ENCODE measurements around the gene PPCDC. TPM values are rescaled to one million over a fixed set of nuclear protein-coding genes. Genes with fewer than 3 reads are reported as not detected.
A peak's percentile ranks its signal among the peaks of the same experiment; 100 is the strongest.

PPCDC gene
- total and polyA plus RNA-seq, 8 donors = 7.9 to 21.3 (median 10.1) TPM

GRCh38 chr15:75067123-75067830 is 43.9 kb downstream of the PPCDC start:
- FAIRE-seq (no peak), ATAC-seq (peak in 1 of 4 donors; percentile 8), DNase-seq (peak in 1 of 6 donors; percentile 34)
- TF ChIP-seq CTCF (IDR thresholded peaks at IDR 0.05) = no peak
- Histone ChIP-seq H3K9me3 (no peaks in the 10 kb centered on the region), H3K36me3 (no peaks in the 10 kb centered on the region), H3K27me3 (no peaks in the 10 kb centered on the region), H3K4me3 (no peak overlapping the region), H3K4me1 (peaks cover 0 to 11% (median 0%) of the 10 kb centered on the region in 3 donors), H3K27ac (peak overlapping the region in 1 of 4 donors; percentile 39)
- 83 to 84% methylated on average over 3 of the region's 3 CpGs for WGBS, 2 donors
- intact Hi-C loops (cut with DNase I) = no loop called here

- no peaks in the 10 kb centered on the region for H3K36me3 ChIP-seq
- DNase-seq (no peak), ATAC-seq (no peak), FAIRE-seq (no peak)
- no peaks in the 10 kb centered on the region for H3K9me3 ChIP-seq
- intact Hi-C loops (cut with DNase I) = no loop called here
- no peak overlapping the region for H3K27ac ChIP-seq
- peaks cover 0 to 11% (median 0%) of the 10 kb centered on the region in 3 donors for H3K4me1 ChIP-seq
- no peak overlapping the region for H3K4me3 ChIP-seq
- H3K27me3 ChIP-seq = no peaks in the 10 kb centered on the region
- TF ChIP-seq CTCF (IDR thresholded peaks at IDR 0.05) = no peak
Measured at GRCh38 chr15:75068748-75069147, 45.4 kb downstream of the PPCDC start.

- H3K9me3 ChIP-seq = no peaks in the 10 kb centered on the region
- TF ChIP-seq CTCF (IDR thresholded peaks at IDR 0.05) = no peak
- no peaks in the 10 kb centered on the region for H3K27me3 ChIP-seq
- FAIRE-seq = no peak
- peak in 1 of 6 donors; percentile 19 for DNase-seq
- H3K4me3 ChIP-seq = no peak overlapping the region
- peaks cover 0 to 11% (median 0%) of the 10 kb centered on the region in 3 donors for H3K4me1 ChIP-seq
- intact Hi-C loops (cut with DNase I) = no loop called here
- H3K27ac ChIP-seq = no peak overlapping the region
- ATAC-seq = peak in 2 of 4 donors; percentile 52 to 65
- no peaks in the 10 kb centered on the region for H3K36me3 ChIP-seq
- 82 to 90% methylated on average over 8 of the region's 8 CpGs for WGBS, 2 donors
Measured at GRCh38 chr15:75069301-75069925, 46.0 kb downstream of the PPCDC start.

- TF ChIP-seq CTCF (IDR thresholded peaks at IDR 0.05) = no peak
- no peaks in the 10 kb centered on the region for H3K9me3 ChIP-seq
- 82 to 84% methylated on average over 4 of the region's 4 CpGs for WGBS, 2 donors
Measured at GRCh38 chr15:75070674-75071073, 47.3 kb downstream of the PPCDC start.

GRCh38 chr15:75073197-75073596 is 49.8 kb downstream of the PPCDC start:
- H3K4me3 ChIP-seq = no peak overlapping the region
- DNase-seq = peak in 1 of 6 donors; percentile 25
- no peaks in the 10 kb centered on the region for H3K27me3 ChIP-seq
- H3K36me3 ChIP-seq = no peaks in the 10 kb centered on the region
- ATAC-seq = peak in 2 of 4 donors; percentile 59 to 61
- intact Hi-C loops (cut with DNase I) = no loop called here
- no peaks in the 10 kb centered on the region for H3K9me3 ChIP-seq
- no peak for TF ChIP-seq CTCF (IDR thresholded peaks at IDR 0.05)
- 73 to 85% methylated on average over 3 of the region's 3 CpGs for WGBS, 2 donors
- no peaks in the 10 kb centered on the region for H3K4me1 ChIP-seq
- H3K27ac ChIP-seq = no peak overlapping the region
- FAIRE-seq = no peak

More at GRCh38 chr15:75070674-75071073, 47.3 kb downstream of the PPCDC start:
- H3K36me3 ChIP-seq = no peaks in the 10 kb centered on the region
- no peak overlapping the region for H3K27ac ChIP-seq
- ATAC-seq = no peak
- FAIRE-seq = no peak
- intact Hi-C loops (cut with DNase I) = no loop called here
- DNase-seq = no peak
- H3K4me3 ChIP-seq = no peak overlapping the region
- peaks cover 0 to 2% (median 0%) of the 10 kb centered on the region in 3 donors for H3K4me1 ChIP-seq
- no peaks in the 10 kb centered on the region for H3K27me3 ChIP-seq

All from pancreas (tissue), 10 donors.